Dedifferentiated amniotic fluid mesenchymal stem cell (primary cell): ENCODE results near the gene BUB1B.
A peak's percentile ranks its signal among the peaks of the same experiment; 100 is the strongest.

Experiments used
- DNase-seq: peaks from one replicate; pipeline ENCODE4 v3.0.0-alpha.2; 2016; ENCODE audit errors: extremely low spot score

The BUB1B gene

GRCh38 chr15:40252438-40253166, 91.7 kb downstream of the BUB1B start:
- DNase-seq = no peak

GRCh38 chr15:40253167-40253790, 92.4 kb downstream of the BUB1B start:
- no peak for DNase-seq

DNA sequence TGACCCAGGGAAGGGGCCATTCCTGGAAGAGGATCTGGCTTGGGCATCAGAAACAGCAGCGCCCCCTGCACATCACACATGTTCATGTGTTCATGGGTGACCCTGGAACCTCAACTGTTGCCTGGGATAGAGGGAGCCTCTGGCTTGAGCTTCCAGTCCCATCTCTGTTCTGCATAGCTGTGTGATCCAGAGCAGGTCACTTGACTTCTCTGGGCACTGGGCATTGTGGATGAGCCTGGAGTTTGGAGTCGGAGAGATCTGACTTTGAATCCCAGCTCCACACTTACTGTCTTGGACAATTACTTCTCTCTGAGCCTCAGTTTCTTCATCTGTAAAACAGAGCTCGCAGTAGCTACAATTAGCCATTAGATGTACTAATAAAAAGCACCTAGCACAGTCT, 93.6 kb downstream of the BUB1B start:
- no peak for DNase-seq

- no peak for DNase-seq
These were observed 94.2 kb downstream of the BUB1B start for GRCh38 chr15:40255033-40255432.

DNA sequence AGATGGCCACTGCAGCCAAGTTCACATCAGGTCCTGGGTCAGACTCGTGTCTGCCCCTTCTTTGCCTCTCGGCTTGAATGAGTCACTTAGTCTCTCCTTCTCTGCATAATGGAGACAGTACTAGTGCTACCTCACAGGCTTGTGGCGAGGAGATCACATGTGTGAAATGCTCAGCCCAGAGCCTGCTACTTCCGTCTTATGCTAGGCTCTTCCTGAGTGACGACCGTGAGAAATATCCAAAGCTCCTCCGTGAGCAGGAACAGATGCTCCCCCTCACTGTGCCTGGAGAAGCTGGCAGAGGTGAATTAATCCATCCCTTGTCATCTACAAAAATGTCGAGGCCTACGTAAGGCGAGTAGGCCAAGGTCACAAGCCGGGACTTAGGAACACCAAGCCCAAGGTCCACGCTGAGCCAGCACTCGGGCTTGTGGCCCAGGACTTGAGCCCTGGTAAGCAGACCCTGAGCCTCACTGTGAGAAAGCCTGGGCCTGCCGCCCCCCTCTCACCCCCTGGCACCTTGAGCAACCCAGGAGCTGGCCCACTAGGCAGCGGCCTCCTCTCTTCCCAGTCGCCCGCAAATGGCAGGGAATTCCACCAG, 95.9 kb downstream of the BUB1B start:
- DNase-seq = no peak

GRCh38 chr15:40257656-40258450, 97.0 kb downstream of the BUB1B start:
- no peak for DNase-seq

- DNase-seq = no peak
These were observed 97.7 kb downstream of the BUB1B start for GRCh38 chr15:40258544-40258943.

DNA sequence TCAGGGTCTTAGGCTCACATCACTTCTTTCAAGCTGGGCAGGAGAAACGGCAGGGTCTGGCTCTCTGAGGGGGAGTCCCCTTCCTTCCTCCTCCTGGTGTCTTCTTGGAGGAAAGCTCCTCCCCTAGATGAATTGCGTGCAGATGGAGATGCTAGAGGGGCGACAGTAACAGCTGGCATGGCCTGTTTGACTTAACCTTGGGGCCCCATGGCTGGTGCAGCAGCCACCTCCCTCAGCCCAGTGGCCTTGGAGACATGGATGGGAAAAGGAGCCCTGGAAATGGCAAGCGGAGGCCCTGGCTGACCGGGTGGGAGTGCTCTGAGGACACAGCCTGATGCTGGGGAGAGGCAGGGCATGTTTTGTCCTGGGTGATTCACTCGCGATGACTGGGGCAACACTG, 98.2 kb downstream of the BUB1B start:
- no peak for DNase-seq

DNA sequence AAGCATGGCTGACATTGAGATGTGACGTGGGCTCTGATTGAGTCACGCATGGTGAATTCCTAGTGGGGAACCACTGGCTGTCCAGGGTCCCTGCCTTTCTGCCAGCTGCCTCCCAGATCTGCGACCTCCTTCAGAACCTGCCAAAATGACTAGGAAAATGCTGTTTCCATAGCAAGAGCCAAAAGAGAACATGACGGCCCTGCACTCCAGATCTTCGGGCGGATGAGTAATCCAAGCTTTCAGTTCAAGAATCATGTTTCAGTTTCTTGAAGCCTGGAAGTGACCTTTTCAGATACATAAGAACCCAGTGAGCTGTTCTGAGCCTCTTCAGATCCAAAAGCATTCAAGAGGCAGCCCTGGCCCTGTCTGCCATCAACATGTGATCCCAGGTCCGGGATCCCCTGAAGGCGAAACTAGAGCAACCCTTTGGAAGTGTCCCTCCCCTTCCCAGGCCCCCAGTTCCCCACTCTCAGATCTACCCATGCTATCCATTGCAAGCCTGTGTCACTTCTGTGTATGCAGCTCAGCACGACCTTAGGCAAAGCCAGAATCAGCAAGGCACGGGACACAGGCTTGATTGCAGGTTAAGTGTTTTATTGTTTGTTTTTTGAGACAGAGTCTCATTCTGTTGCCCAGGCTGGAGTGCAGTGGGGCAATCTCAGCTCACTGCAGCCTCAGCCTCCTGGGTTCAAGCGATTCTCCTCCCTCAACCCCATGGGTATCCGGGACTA, 102.3 kb downstream of the BUB1B start:
- DNase-seq = peak; percentile 47

GRCh38 chr15:40264321-40265153, 103.7 kb downstream of the BUB1B start:
- no peak for DNase-seq

DNA sequence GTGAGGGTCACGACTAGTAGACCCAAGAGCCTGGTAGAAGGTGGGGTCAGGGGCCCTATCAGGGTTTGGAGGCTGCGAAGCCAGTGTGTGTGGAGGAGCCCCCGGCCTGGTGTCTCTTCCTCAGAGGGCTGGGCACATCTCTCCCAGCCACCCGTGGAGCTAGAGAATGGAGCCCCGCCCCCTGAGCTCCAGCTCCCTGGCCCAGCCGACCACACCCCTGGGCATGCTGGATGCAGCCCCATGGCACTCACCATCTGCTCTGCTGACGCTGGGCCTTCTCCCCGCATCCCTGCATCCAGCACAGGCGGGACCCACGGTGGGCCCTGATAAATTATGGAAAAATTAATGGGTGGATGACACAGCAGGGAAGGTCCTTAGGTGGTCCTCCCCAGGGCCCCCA, 104.5 kb downstream of the BUB1B start:
- no peak for DNase-seq

- DNase-seq = no peak
These were observed 105.0 kb downstream of the BUB1B start for GRCh38 chr15:40265875-40266274.

- peak; percentile 81 for DNase-seq
These were observed 106.0 kb downstream of the BUB1B start for GRCh38 chr15:40266828-40267304.

DNA sequence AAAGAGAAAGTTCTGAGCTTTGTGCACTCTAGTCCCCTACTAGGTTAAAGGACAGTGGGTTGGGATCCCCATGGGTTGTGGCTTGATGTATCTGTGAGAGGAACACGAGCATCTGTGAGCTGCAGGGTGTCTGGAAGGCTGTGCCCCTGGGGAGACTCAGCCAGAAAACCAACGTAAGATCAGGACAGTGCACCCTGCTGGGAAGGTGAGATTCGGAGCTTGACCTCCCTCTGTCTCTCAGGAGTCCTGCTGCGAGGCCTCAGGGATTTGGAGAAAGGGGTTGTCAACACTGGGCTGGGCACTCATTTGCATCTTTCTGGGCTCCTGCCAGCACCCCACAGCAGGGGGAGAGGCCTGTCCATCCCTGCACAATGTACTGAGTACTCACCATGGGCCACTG, 106.8 kb downstream of the BUB1B start:
- DNase-seq = no peak

DNA sequence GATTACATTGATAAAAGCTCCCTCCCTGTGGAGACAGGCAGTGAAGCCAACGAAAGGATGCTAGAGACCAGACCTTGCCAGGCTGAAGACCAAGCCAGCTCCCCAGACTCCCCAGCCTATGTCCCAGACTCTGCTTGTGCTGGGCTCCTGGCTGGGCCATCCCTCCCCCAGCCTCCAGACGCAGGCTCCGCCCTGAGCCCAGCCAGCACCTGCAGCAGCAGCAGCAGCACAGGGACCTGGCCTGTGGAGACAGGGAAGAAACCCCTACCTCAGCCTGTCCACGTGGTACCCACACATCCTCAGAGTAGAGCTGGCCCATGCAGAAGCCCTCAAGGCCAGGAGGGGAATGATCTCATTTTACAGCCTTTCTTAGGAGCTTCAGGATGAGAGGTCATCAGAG, 108.7 kb downstream of the BUB1B start:
- DNase-seq = no peak

- DNase-seq = no peak
These were observed 109.6 kb downstream of the BUB1B start for GRCh38 chr15:40270246-40270995.
